Adrenal gland (tissue), 5 donors: Measurements from ENCODE around the gene KRTAP5-9.
"Not testable (repeated sequence)": the region's sequence is repeated elsewhere in the genome, so short reads cannot be mapped to it uniquely, and the experiment has no call there.

Experiments
- CTCF ChIP-seq, 6 experiments: fragments of 450-650 bp in 4 of 6; fragments of 200-600 bp in 2 of 6; sonication (generic) in 1 of 6; IDR thresholded peaks; 1 replicate in 5 of 6; 2 replicates in 1 of 6; pipeline versions ENCODE4 v1.5.1 to v1.8.0; 2016 to 2021; ENCODE audit warnings: antibody characterized with exemption in 6 of 6, mild to moderate bottlenecking in 2 of 6, moderate library complexity in 1 of 6
- POLR2A ChIP-seq, 2 donors: fragments of 450-650 bp; IDR thresholded peaks; one replicate each; pipeline ENCODE4 v1.6.1; 2017; ENCODE audit warnings: antibody characterized with exemption in 2 of 2, mild to moderate bottlenecking in 2 of 2, moderate library complexity in 1 of 2
- donor health status: DM: no; HTN: no; CAD: no.

DNA sequence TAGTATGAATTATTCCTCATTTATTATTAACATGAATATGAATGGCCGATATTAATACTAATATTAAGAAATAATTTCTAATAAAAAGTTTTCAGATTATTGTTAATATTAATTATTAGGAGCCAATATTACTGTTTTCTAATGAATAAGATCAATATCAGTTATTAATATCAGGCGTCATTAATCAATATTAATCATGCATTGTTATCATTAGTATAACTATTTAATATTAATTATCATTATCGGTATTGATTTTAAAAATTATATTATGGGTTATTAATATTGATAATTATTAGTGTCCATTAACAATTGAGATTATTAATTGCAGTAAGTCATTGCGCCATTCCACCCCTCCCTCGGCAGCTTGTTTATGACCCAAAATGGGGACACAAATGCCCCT, 37.5 kb downstream of the KRTAP5-9 start:
- TF ChIP-seq CTCF, POLR2A (IDR thresholded peaks at IDR 0.05): not testable (repeated sequence)
